K562 (cell line): ENCODE results near the gene EPC2. TPM values are rescaled to one million over a fixed set of nuclear protein-coding genes. Genes with fewer than 3 reads are reported as not detected.

ENCODE experiments used
- ATAC-seq: fragments of 200-7000 bp; cut with Tn5 transposase; 3 replicates; pipeline ENCODE4 v1.9.1; 2020; ENCODE audit warnings: moderate library complexity
- BruUV-seq: library from RNA; stranded (reverse); fragments of 400-500 nt; replicated peaks from 2 replicates; lab custom pipeline; 2021; lab: Mats Ljungman, UMichigan
- CTCF ChIA-PET: fragments of 300-600 bp; formaldehyde crosslinking; extraction: SDS; loops from one replicate; lab custom pipeline; 2021; ENCODE audit warnings: low intra/inter-chr PET ratio; lab: Yijun Ruan, JAX
- POLR2A ChIA-PET: fragments of 300-600, 350-650 bp; sonication (Branson Sonifier 250); formaldehyde crosslinking; extraction: SDS; loops from one replicate; lab custom pipeline; 2021; ENCODE audit warnings: antibody characterized with exemption, inconsistent platforms; lab: Yijun Ruan, JAX
- DNase-seq, 4 experiments: peaks; one replicate each; pipeline versions ENCODE4 v3.0.0 to v3.0.0-alpha.2; 2011 to 2018; ENCODE audit warnings: low spot score in 3 of 4, mixed read lengths in 3 of 4; ENCODE audit errors: extremely low read depth in 1 of 4
- FAIRE-seq: peaks from 2 replicates; lab custom pipeline; 2011; peaks lifted over from hg19 to GRCh38; lab: Jason Lieb, UNC
- H2AFZ ChIP-seq: 2 replicates; pipeline ENCODE4 v1.6.0; 2011; ENCODE audit warnings: low read depth, low read length, control low read depth, inconsistent platforms
- H3K27ac ChIP-seq: fragments of 200-600 bp; 3 replicates; pipeline ENCODE4 v1.8.0; 2011; ENCODE audit warnings: low read depth, mild to moderate bottlenecking, control low read depth, inconsistent platforms, low read length, moderate library complexity, mixed read lengths; ENCODE audit errors: extremely low read depth
- H3K27me3 ChIP-seq, 2 experiments: fragments of 300-600 bp in 1 of 2; 2 replicates in 1 of 2; 3 replicates in 1 of 2; pipeline versions ENCODE4 v1.6.0 to v1.8.0; 2011; ENCODE audit warnings: inconsistent platforms in 2 of 2, low read length in 2 of 2, mild to moderate bottlenecking in 1 of 2, mixed read lengths in 1 of 2, moderate library complexity in 1 of 2; ENCODE audit not compliant: control insufficient read depth in 2 of 2, insufficient read depth in 2 of 2
- H3K36me3 ChIP-seq: fragments of 300-600 bp; 3 replicates; pipeline ENCODE4 v1.8.0; 2011; ENCODE audit warnings: mild to moderate bottlenecking, low read length, inconsistent platforms; ENCODE audit not compliant: control insufficient read depth, insufficient read depth
- H3K4me1 ChIP-seq, 2 experiments: fragments of 200-600 bp in 1 of 2; replicated peaks in 1 of 2; 2 replicates in 1 of 2; 3 replicates in 1 of 2; pipeline versions ENCODE4 v1.5.1 to v1.8.0; 2011; ENCODE audit warnings: inconsistent platforms in 2 of 2, low read length in 2 of 2, mild to moderate bottlenecking in 1 of 2, mixed read lengths in 1 of 2, moderate library complexity in 1 of 2; ENCODE audit not compliant: control insufficient read depth in 2 of 2, insufficient read depth in 2 of 2
- H3K4me2 ChIP-seq: 2 replicates; pipeline ENCODE4 v1.6.1; 2011; ENCODE audit warnings: low read length, control low read depth, inconsistent platforms, mixed read lengths; ENCODE audit not compliant: insufficient read depth
- H3K4me3 ChIP-seq: fragments of 200-600 bp; sonication (generic), shearing (Covaris generic); 2 replicates; pipeline ENCODE4 v1.5.1; 2016; ENCODE audit warnings: control low read depth, inconsistent platforms
- H3K79me2 ChIP-seq: fragments of 200-600 bp; 3 replicates; pipeline ENCODE4 v1.8.0; 2011; ENCODE audit warnings: low read length, inconsistent platforms; ENCODE audit not compliant: control insufficient read depth, insufficient read depth
- H3K9ac ChIP-seq, 2 experiments: 2 replicates each; pipeline versions ENCODE4 v1.6.0 to v1.6.1; 2011; ENCODE audit warnings: low read depth in 2 of 2, low read length in 2 of 2, control low read depth in 1 of 2, inconsistent platforms in 1 of 2, mild to moderate bottlenecking in 1 of 2, mixed read lengths in 1 of 2; ENCODE audit not compliant: insufficient read depth in 1 of 2
- H3K9me1 ChIP-seq: one replicate; pipeline ENCODE4 v1.6.0; 2011; ENCODE audit warnings: inconsistent platforms, mild to moderate bottlenecking, low read length, moderate library complexity; ENCODE audit not compliant: control insufficient read depth, insufficient read depth
- H3K9me3 ChIP-seq: replicated peaks from 2 replicates; pipeline ENCODE4 v1.5.1; 2011; ENCODE audit warnings: low read depth, low read length, inconsistent platforms; ENCODE audit not compliant: control insufficient read depth, insufficient read depth
- H4K20me1 ChIP-seq: replicated peaks from 2 replicates; pipeline ENCODE4 v1.6.1; 2011; ENCODE audit warnings: low read length, inconsistent platforms, mixed read lengths; ENCODE audit not compliant: control insufficient read depth, insufficient read depth
- ATF1 ChIP-seq, 2 experiments: fragments of 450-650 bp in 1 of 2; IDR thresholded peaks; 2 replicates each; pipeline ENCODE4 v1.6.1; 2016; ENCODE audit warnings: missing compliant biosample characterization in 1 of 2, missing genetic modification characterization in 1 of 2
- CBX3 ChIP-seq, 2 experiments: IDR thresholded peaks; 1 replicate in 1 of 2; 2 replicates in 1 of 2; pipeline ENCODE4 v1.6.1; 2012; ENCODE audit warnings: inconsistent platforms in 2 of 2, low read length in 2 of 2, borderline replicate concordance in 1 of 2, control low read depth in 1 of 2
- CHD2 ChIP-seq: IDR thresholded peaks from 2 replicates; pipeline ENCODE4 v1.6.1; 2011; ENCODE audit warnings: low read depth, low read length
- CREB1 ChIP-seq, 2 experiments: sonication (generic) in 1 of 2; formaldehyde crosslinking in 1 of 2; IDR thresholded peaks; 2 replicates each; pipeline versions ENCODE4 v1.6.1 to v1.8.0; 2012 to 2022; ENCODE audit warnings: inconsistent platforms in 1 of 2, mild to moderate bottlenecking in 1 of 2, missing genetic modification reagents in 1 of 2, moderate library complexity in 1 of 2
- CXXC5 ChIP-seq: fragments of 250-450 bp; sonication (Bioruptor Pico); IDR thresholded peaks from 2 replicates; pipeline ENCODE4 v1.8.0; 2022; ENCODE audit warnings: inconsistent platforms, mild to moderate bottlenecking, moderate library complexity
- HDAC6 ChIP-seq: IDR thresholded peaks from 2 replicates; pipeline ENCODE4 v1.6.1; 2012; ENCODE audit warnings: low read depth, mild to moderate bottlenecking, control low read depth, inconsistent platforms, low read length, moderate library complexity
- ILK ChIP-seq: fragments of 450-650 bp; IDR thresholded peaks from 2 replicates; pipeline ENCODE4 v1.6.1; 2016; ENCODE audit warnings: missing genetic modification characterization, low read depth, mild to moderate bottlenecking, missing compliant biosample characterization, moderate library complexity, borderline replicate concordance
- SNIP1 ChIP-seq: fragments of 450-650 bp; IDR thresholded peaks from 2 replicates; pipeline ENCODE4 v1.7.1; 2017; ENCODE audit warnings: low read depth, mild to moderate bottlenecking
- STAT5B ChIP-seq: fragments of 250-450 bp; sonication (Bioruptor Pico); IDR thresholded peaks from 2 replicates; pipeline ENCODE4 v1.8.0; 2021; ENCODE audit warnings: mild to moderate bottlenecking, inconsistent platforms
- ZC3H4 ChIP-seq: sonication (generic); formaldehyde crosslinking; IDR thresholded peaks from 2 replicates; pipeline ENCODE4 v1.9.0; 2021; ENCODE audit warnings: missing genetic modification reagents, borderline replicate concordance
- WGBS: fragments of 100-300 bp; shearing (Covaris generic); methylation state at CpG from one replicate; pipeline ENCODE4 v1.1.6; 2016; ENCODE audit warnings: low coverage, mixed read lengths; ENCODE audit not compliant: insufficient coverage; ENCODE audit errors: missing lambda C conversion rate; 5-methylcytosine and 5-hydroxymethylcytosine counted together
- in situ Hi-C: fragments of 300-500 bp; cut with MboI; formaldehyde crosslinking; loops from 4 replicates; pipeline ENCODE4 v1.15.0; 2018; ENCODE audit warnings: inconsistent platforms, mixed read lengths
- intact Hi-C: fragments of 100-400 bp; cut with micrococcal nuclease; formaldehyde crosslinking; loops from 2 replicates; pipeline ENCODE4 v1.14.2; 2022
- polyA plus RNA-seq, 8 experiments: library from polyadenylated mRNA; depleted of rRNA in 4 of 8; stranded (reverse) in 5 of 8; unstranded in 3 of 8; fragments of >200 nt; fragmentation: Nextera tagmentation in 2 of 8; fragmentation: Illumina TruSeq in 1 of 8; extraction: Ambion mirVana in 2 of 8; extraction: Trizol in 1 of 8; gene quantifications; 2 replicates each; pipeline versions ENCODE4 v1.2.1 to v1.2.3, GENCODE V29; 2011 to 2014; ENCODE audit warnings: inconsistent platforms in 1 of 8, missing spikeins in 1 of 8
- total RNA-seq, 7 experiments: library from RNA; depleted of rRNA in 6 of 7; stranded (reverse); fragments of >200 nt in 6 of 7; fragmentation: Illumina TruSeq in 2 of 7; extraction: Trizol in 2 of 7; gene quantifications; 2 replicates each; pipeline versions ENCODE4 v1.2.1 to v1.2.3, GENCODE V29; 2011 to 2021; ENCODE audit warnings: low replicate concordance in 1 of 7

The EPC2 gene
- total and polyA plus RNA-seq, 9 of the 15 experiments (the other 6 are each of a cell fraction or from before 2014, with no cell fraction given): 7.0 to 35.8 (median 29.1) TPM

DNA sequence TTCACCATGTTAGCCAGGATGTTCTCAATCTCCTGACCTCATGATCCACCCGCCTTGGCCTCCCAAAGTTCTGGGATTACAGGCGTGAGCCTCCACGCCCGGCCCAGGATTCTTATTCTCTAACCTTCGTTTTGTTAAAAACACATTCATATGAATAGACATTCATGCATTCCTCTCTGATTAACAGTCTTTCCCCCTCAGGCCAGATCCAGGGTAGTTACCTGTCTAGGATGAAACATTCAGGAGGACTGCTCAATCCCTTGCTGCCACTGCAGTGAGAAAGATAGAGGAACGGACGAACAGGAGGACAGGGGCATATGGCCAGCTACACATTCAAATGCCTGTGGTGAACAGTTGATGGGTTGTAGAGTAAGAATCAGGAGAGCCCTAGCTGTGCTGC lies 39.6 kb upstream of the EPC2 start:
- DNase-seq (no peak), FAIRE-seq (no peak), ATAC-seq (no peak)
- no TSS peak for BruUV-seq
- Histone ChIP-seq H3K4me3 (no peak overlapping the region), H3K9me3 (no peaks in the 10 kb centered on the region), H3K27me3 (peaks cover 10 to 27% of the 10 kb centered on the region in 2 experiments; a peak in 4 of 5 replicates), H3K79me2 (no peaks in the 10 kb centered on the region), H3K36me3 (no peaks in the 10 kb centered on the region), H3K27ac (no peak overlapping the region), H3K4me1 (no peaks in the 10 kb centered on the region), H4K20me1 (no peaks in the 10 kb centered on the region), H3K9ac (no peak overlapping the region), H3K9me1 (no peaks in the 10 kb centered on the region), H2AFZ (no peak overlapping the region), H3K4me2 (no peak overlapping the region)
- ChIA-PET CTCF (interaction anchor here (0.6 kb wide), 1 partner anchor 10 kb away, joined by 3 read pairs; no protein-coding TSS in a partner anchor), POLR2A (interaction anchor here (1.2 kb wide), 1 partner anchor 10 kb away, joined by 6 read pairs; no protein-coding TSS in a partner anchor)
- intact Hi-C loops: no loop called here
- TF ChIP-seq CXXC5 (no peak), STAT5B (CRISPR knock-in tag) (no peak), CREB1 (IDR thresholded peaks at IDR 0.05) (no peak), CREB1 (CRISPR knock-in tag; IDR thresholded peaks at IDR 0.05) (no peak), CBX3 (IDR thresholded peaks at IDR 0.05; ENCODE audit: borderline replicate concordance in 1 of 2, low read length in 2 of 2) (no peak), SNIP1 (no peak), ZC3H4 (CRISPR knock-in tag) (no peak), ILK (tag) (no peak), CHD2 (no peak), HDAC6 (no peak), ATF1 (CRISPR knock-in tag; IDR thresholded peaks at IDR 0.05) (no peak), ATF1 (tag; IDR thresholded peaks at IDR 0.05) (no peak)
- WGBS: 0% methylated on average over 7 of the region's 7 CpGs
- in situ Hi-C loops: no loop called here
